Right ventricle myocardium inferior (tissue), 1 donor: ENCODE measurements around the gene LGALS9B. TPM values are rescaled to one million over a fixed set of nuclear protein-coding genes. Genes with fewer than 3 reads are reported as not detected.
"Not testable (repeated sequence)": the region's sequence is repeated elsewhere in the genome, so short reads cannot be mapped to it uniquely, and the experiment has no call there.

Experiments used
- ATAC-seq: fragments of 200-7000 bp; cut with Tn5 transposase; one replicate; pipeline ENCODE4 v1.9.1; 2020; ENCODE audit warnings: mild to moderate bottlenecking, moderate library complexity
- DNase-seq: peaks from one replicate; pipeline ENCODE4 v3.0.0; 2021; ENCODE audit errors: missing footprints
- intact Hi-C: fragments of 100-400 bp; cut with DNase I; formaldehyde crosslinking; loops from one replicate; pipeline ENCODE4 v1.11.0; 2022
- total RNA-seq: library from RNA; stranded (reverse); fragmentation: NEBNext Ultra II Directional; extraction: Animal tissue kit (Norgen Biotek cat#: 25700); gene quantifications from one replicate; pipeline ENCODE4 v1.2.1, GENCODE V29; 2021
- donor health status: DM: no; HTN: yes; CAD: no; lungs with severe emphysema.

LGALS9B gene
- total RNA-seq, 1 donor from 2014 or later, result not detected

DNA sequence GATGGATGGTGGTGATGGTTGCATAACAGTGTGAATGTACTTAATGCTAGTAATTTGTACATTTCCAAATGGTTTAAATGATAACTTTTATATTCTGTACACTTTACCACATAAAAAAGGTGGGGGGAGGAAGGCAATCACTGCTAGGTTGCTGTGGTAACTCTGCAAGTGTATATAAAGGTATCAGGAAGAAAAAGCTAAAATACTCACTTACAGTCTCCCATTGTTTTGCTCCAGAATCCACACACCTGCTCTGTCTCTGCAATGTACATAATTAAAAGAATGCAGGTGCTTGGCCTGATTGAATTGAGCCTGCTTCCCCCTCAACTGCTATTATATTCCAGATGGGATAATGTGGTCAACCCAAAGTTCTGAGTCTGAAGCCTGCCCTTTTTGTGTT lies 6.7 kb upstream of the LGALS9B start:
- ATAC-seq, DNase-seq, intact Hi-C loops: not testable (repeated sequence)

DNA sequence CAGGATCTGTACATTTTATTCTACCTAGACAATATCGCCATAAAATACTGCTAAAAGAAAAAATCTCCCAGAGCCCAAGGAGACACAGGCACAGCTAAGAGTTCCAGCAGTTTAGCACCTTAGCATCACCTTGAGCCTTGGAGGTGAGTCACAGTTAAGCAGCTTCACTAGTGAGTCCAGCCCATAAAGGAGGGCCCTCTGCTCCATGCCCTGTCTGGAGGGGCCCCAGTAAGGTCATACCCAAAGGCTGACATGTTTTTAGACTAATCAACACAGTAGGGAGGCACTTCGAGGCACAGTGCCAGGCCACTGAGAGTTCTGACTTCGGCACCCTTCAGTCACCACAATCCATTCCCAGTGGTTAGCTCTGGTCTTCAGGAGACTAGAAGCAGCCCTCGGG lies 2.6 kb upstream of the LGALS9B start:
- intact Hi-C loops, result not testable (repeated sequence)

DNA sequence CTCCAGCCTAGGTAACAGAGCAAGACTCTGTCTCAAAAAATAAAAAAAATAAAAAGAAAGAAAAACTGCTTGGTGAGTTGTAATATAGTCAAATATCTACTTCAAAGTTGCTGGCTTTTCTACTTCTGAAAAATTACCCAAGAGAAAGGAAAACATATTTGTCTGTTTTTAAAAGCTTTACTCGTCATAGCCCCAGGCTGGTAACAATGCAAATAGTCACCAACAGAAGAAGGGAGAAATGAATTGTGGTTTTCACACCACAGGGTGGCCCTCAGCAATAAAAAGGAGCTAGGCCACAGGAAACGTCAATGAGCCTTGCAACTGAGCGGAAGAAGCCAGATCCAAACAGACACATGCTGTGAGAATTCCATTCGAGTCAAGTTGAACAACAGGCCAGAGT lies 1.8 kb upstream of the LGALS9B start:
- ATAC-seq, intact Hi-C loops, DNase-seq: not testable (repeated sequence)

More for the DNA sequence above, 2.6 kb upstream of the LGALS9B start:
- DNase-seq, ATAC-seq: not testable (repeated sequence)

DNA sequence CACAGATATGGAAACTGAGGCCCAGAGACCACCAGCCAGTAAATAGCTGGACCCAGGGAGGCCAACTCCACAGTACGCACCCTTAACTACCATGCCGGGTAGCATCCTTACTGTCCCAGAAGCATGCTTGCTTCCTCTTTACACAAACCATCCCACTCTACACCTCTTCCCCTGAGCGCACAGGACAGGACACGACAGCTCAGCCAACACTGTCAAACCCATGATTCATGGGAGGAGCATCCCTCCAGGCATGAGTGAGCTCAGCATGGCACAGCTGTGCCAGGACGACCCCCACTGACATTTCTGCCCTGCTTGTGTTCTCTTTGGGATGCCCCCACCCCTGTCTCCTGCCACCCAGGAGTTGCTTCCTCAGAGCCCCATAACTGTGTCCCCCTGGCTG lies 340 bp downstream of the LGALS9B start:
- intact Hi-C loops, DNase-seq, ATAC-seq: not testable (repeated sequence)

DNA sequence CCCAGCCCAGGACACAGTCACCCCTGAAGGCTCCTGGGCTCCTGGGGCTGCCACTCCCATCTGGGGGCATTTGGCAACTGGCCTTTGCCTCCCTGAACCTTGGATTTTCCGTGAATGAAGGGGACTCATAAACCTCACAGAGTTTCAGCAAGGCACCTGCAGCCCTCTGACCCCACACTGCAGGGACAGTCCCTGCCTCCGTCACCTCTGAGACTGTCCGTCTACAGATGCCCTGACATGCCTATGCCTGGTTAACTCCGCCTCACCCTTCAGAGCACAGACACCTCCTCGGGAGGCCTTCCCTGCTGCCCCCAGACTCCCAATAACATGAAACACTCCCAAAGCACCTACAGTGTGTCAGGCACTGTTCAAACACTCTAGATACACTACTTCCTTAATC lies 786 bp downstream of the LGALS9B start:
- intact Hi-C loops, DNase-seq, ATAC-seq: not testable (repeated sequence)

DNA sequence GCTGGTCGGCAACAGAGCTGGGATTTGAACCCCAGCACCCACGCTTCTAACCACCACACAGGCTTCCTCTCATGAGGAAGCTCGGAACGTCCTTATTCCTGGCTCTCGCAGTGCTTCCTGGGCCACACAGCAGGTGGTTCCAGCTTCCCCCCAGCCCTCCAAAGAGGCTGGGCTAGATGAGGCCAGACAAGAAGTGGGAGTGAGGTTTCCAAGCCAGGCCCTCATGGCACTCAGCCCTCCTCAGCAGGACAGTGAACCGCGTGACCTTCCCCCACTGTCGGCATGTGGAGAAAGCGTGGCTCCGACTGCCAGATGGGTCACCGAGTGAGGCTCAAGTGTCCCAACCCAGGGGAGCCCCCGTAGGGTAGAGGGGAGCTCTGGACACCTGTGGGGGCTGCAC lies 1.8 kb downstream of the LGALS9B start:
- peak; percentile 67 for ATAC-seq
- intact Hi-C loops, DNase-seq: not testable (repeated sequence)

DNA sequence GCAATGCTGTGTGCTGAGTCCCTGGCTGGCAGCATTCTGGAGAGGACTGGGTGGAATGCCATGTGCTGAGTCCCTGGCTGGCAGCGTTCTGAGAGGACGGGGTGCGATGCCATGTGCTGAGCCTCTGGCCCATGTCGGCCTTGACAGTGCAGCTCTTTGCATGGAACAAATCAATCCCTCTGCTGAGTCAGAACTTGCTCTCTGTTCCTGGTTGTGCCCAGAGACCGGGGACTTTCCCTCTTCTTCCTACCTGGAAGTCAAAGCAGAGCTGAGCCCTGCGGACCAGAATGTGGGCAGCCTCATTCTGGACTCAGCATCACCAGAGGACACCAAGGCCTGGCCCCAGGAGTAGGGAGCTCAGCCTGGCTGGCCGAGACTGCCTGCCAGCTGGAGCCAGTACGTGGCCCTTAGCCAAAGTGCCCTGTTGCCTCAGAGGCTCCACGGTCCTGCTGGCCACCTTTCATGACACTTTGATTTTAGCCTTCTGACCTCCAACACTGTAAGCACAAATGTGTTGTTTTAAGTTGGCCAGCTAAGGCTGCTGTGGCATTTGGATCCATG lies 2.4 kb downstream of the LGALS9B start:
- ATAC-seq, intact Hi-C loops: not testable (repeated sequence)
- peak; percentile 4 for DNase-seq

DNA sequence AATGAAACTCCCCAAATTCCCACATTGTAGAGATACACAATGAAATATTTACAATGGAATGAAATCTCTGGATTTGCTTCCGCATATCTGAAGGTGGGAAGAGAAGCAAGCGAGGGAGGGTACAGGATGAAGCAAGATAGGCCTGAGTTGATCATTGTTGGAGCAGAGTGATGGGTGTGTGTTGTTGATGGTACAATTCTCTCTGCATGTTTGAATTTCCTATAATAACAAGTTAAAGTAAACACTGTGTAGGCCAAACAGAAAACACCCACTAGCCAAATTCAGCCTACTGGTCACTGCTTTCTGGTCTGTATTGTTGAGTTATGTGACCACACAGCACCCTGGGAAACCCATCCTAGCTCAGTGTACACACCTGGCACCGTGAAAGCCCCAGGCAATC lies 5.2 kb downstream of the LGALS9B start:
- intact Hi-C loops, DNase-seq: not testable (repeated sequence)

DNA sequence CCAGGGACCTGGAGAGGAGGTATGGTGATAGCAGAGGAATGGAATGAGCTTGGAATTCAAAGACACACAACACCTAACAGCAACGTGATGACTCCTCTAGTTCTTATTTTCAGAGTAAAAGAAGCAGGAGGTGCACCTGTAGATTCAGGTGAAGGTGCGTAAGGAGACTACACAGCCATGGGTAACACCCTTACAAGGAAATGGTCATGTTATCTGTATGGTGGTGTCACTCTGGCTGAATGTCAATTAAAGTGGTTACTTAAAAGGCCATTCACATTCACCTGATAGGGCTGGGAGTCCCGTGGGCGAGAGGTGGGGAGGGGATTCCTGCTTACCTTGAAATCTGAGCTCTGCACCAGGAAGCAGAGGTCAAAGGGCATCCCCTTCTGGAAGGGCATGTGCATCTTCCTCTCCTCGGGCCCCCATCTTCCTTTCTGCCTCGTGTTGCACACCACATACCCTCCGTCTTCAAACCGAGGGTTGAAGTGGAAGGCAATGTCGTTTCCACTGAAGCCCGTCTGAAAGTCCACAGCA lies 9.4 kb downstream of the LGALS9B start:
- intact Hi-C loops, DNase-seq, ATAC-seq: not testable (repeated sequence)

More for the DNA sequence above, 5.2 kb downstream of the LGALS9B start:
- not testable (repeated sequence) for ATAC-seq

DNA sequence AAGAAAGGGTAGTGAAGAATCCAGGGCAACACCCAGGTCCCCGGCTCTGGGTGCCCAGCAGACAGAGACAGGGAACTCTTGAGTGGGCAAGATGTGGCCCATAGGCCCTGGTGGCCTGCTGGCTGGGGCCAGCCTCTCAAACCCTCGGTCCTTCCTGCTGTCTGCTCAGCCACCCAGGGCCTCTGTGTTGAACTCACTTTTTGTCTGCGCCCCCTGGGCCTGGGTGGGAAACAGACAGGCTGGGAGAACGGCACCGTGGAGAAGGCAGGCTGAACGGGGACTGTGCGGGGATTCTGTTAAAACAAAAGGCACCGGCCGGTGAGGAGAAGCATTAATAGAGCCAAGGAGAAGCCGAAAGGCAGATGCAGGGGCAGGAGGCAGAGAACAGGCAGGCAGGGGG lies 12.2 kb downstream of the LGALS9B start:
- intact Hi-C loops, DNase-seq, ATAC-seq: not testable (repeated sequence)

DNA sequence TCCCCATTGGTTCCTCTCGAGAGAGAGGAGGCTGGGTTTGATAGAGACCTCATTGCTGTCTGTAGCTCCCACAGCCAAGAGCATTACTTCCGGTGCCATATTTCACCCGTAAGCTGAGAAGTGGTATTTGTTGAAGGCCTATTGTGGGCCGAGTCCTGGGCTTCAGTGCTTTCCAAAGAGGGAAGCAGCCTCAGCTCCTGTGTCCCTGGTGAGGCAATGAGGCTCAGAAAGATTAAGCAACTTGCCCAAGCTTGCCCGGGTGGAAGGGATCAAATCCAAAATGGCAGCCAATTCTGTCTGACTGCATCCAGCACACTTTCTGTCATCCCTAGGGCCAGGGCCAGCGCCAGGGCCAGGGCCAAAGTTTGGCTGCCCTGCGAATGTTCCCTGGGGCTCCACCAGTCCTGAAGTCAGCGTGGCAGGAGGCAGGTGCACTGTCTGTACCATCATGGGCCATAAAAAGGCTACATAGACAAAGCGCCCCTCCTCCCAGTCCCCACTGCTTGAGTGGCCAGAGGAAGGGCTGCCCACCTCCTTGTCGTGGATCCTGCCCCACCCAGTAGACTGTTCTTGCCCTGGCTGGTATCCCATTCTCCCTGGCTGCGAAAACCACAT lies 13.4 kb downstream of the LGALS9B start:
- ATAC-seq, DNase-seq, intact Hi-C loops: not testable (repeated sequence)

DNA sequence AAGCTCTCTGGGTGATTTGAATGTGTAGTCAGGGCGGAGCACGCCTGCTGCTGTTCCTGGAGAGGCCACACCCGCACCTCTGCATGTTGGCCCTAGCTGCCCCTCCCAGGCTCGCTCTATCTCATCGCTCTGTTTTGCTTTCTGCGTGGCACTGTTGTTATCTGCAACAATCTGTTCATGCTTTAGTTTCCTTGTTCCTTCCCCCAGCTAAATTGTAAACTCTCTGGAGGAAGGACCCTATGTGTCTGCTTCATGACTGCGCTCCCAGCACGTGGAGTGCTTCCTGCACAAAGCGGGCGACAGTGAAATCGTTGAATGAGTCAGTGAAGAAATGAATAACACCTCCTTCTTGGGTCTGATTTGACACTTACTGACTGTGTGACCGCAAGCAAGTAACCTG lies 16.5 kb downstream of the LGALS9B start:
- intact Hi-C loops, ATAC-seq: not testable (repeated sequence)
- peak; percentile 27 for DNase-seq

DNA sequence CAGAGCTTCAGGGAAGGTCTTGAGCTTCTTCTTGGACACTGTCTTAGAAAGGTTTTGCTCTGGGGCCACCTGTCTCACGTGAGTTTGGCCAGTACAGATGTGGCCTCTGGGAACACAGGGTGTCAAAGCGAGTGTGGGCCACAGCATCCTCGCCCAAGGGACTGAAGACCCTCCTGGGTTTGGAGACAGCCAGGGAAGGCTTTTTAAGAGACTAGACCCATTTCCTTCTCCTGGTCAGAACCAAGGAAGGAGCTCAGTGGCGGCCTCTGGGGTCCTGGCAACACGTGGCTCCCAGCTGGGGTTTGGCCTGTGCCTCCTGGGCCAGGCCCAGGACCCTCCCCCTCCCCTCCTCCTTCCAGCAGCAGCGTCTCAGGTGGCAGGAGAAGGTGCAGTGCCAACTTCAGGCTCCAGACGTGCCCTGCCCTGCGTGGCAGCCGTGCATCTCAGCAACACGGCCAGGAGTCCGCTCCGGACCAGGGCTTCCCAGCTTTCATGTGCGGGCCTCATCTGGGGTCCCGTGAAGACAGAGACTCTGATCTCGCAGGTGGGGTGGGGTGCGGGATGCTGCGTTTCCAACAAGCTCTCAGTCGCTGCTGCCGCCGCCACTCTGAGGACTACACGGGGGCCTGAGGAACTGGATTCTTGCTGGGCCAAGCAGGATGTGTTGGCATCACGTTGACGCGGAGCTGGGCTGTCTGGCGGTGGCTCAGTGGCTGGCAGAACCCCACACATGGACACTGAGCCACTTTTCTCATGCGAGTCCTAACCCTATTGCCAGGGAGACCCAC lies 19.6 kb downstream of the LGALS9B start:
- DNase-seq, intact Hi-C loops, ATAC-seq: not testable (repeated sequence)

DNA sequence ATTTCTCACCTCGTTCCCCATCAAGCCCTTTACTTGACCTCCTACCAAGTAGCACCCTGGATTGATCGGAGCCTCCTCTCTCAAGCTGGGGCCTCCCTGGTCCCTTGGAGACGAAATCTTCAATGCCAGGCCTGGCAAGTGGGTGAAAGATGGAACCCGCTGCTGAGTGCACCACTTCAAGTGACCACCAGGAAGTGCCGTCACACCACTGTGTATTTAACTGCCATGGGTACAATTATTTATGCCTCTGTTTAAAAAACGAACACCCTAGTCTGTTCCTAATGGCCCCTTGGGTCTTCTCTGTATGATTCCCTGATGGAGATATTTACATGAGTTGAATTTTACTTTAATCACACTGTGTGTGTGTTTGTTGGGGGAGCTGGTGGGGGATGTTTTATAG lies 20.4 kb downstream of the LGALS9B start:
- ATAC-seq, DNase-seq, intact Hi-C loops: not testable (repeated sequence)

DNA sequence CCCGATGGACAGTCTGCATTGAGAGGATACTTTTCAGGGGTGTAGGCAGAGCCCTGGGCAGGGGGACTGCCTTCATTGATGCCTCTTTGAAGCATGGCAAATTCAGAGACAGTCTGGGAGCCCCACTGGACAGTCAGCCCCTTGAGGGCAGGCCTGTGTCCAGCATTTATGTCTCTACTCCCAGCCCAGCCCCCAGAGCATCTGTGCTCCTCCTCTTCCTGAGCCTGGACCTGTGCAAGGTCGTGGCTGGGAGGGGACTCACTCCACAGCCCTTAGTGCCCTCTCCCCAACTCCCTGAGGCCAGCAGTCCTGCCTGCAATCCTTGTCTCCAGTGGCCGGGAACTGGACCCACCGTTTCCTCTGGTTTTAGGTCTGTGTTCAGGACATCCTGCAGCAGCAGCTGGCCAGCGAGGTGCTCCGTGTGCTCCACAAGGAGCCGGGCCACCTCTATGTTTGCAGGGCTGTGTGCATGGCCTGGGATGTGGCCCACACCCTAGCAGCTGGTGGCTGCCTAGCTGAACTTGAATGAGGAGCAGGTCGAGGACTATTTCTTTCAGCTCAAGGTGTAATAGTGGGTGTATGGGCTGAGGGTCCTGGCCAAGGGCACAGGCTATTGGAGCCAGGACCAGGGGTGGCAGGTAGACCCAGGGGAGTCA lies 22.6 kb downstream of the LGALS9B start:
- ATAC-seq, DNase-seq, intact Hi-C loops: not testable (repeated sequence)

DNA sequence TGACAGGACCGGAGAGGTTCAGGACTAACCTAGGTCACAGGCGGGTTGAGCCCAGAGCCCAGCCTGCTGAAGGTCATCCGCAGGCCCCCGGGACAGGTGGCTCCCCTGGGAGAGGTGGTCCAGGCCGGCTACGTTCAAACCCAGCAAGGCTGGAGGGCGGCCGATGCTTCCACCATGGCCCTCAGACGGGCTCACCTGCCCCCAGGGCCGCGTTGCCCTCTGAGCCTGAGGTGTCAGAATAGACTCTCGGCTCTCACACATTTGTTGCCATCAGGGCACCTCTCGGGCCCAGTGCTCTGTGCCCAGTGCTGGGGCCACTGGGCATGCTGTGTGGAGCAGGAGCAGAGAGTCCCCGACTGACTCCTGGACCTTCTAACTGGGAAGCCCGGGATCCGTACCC lies 23.2 kb downstream of the LGALS9B start:
- intact Hi-C loops, ATAC-seq, DNase-seq: not testable (repeated sequence)

DNA sequence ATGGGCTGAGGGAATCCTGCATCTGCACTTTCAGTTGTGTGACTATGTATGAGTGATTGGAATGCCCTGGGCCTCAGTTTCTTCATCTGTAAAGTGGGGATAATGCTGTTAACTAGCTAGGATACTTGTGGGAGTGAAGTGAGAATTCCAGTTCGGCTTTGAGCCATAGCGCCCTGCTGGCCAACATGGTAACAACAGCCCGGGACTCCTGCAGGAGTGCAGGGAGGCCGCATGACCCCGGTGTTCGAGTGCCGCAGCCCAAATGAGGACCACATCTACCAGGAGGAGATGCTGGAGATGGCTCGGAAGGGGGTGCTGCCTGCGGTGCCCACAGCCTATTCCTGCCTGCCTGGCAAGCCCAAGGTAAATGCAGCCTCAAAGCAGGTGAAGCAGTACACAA lies 23.7 kb downstream of the LGALS9B start:
- intact Hi-C loops, ATAC-seq, DNase-seq: not testable (repeated sequence)

DNA sequence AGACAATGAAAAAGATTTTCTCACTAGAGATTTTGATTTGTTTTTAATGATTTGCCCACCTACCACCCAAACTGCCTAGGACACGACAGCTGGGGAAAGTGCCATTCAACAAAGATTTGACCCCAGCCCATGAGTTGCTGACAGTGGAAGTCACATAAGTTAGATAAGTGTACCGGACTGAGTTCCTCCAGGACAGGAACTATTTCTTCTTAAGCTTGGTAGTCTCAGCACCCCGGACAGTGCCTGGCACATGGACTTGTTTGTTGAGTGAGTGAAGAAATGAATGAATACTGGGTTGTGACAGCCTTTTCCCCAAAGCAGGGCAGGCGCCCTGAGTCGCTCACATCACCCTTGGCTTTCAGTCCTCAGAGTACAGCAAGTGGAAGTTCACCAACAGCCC lies 26.7 kb downstream of the LGALS9B start:
- ATAC-seq, intact Hi-C loops: not testable (repeated sequence)
- DNase-seq, result peak; percentile 48

DNA sequence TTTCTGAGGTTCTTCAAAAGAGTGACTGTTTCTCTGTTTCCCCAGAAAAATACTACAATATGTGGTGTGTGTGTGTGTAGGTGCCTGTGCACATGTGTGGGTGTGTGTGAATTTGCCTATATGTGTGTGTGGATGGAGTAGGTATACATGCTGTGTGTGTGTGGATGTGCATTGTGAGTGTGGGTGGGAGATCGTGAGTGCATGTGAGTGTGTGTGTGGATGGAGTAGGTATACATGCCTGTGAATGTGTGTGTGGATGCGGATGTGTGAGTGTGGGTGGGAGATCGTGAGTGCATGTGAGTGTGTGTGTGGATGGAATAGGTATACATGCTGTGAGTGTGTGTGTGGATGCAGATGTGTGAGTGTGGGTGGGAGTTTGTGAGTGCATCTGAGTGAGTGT lies 32.2 kb downstream of the LGALS9B start:
- intact Hi-C loops, DNase-seq, ATAC-seq: not testable (repeated sequence)
